ENCODE data around the gene ZNF692.
"Not testable (repeated sequence)": the region's sequence is repeated elsewhere in the genome, so short reads cannot be mapped to it uniquely, and the experiment has no call there.

ZNF692 gene

GRCh38 chr1:248858891-248859889 lies at the start of gene ZNF692:
Gene ZNF692 (minus strand): TSS chr1:248859085. CDS start chr1:248858309, 776 bp downstream.
- peak within 1 kb of the TSS; percentile 77 for H3K27ac ChIP-seq
- DNase-seq (ENCODE audit: low read depth, low spot score), result no peak

GRCh38 chr1:248906753-248907661 lies 48.1 kb upstream of the ZNF692 start:
- H3K27ac ChIP-seq, result peak overlapping the region; percentile 71
- DNase-seq (ENCODE audit: low read depth, low spot score), result no peak

- peak within 1 kb of the TSS; percentile 71 for H3K27ac ChIP-seq
Observed at GRCh38 chr1:248906009-248906752, 47.3 kb upstream of the ZNF692 start, which contains the start of gene PGBD2. Gene PGBD2 (plus strand): TSS chr1:248906235. CDS start chr1:248913863, 7,628 bp downstream.

GRCh38 chr1:248905662-248906008 lies 46.8 kb upstream of the ZNF692 start:
- no peak for DNase-seq (ENCODE audit: low read depth, low spot score)
- H3K27ac ChIP-seq, result peak overlapping the region; percentile 71

More at GRCh38 chr1:248906009-248906752, 47.3 kb upstream of the ZNF692 start, which contains the start of gene PGBD2:
- DNase-seq (ENCODE audit: low read depth, low spot score), result peak; percentile 48

- DNase-seq (ENCODE audit: low read depth, low spot score), result no peak
- no peak overlapping the region for H3K27ac ChIP-seq
Observed at GRCh38 chr1:248904437-248905216, 45.7 kb upstream of the ZNF692 start.

- no peak overlapping the region for H3K27ac ChIP-seq
- no peak for DNase-seq (ENCODE audit: low read depth, low spot score)
Observed at GRCh38 chr1:248901578-248901977, 42.7 kb upstream of the ZNF692 start.

GRCh38 chr1:248900637-248901036 lies 41.8 kb upstream of the ZNF692 start:
- DNase-seq (ENCODE audit: low read depth, low spot score), result no peak

GRCh38 chr1:248897412-248898337 lies 38.8 kb upstream of the ZNF692 start:
- no peak for DNase-seq (ENCODE audit: low read depth, low spot score)

More at GRCh38 chr1:248900637-248901036, 41.8 kb upstream of the ZNF692 start:
- H3K27ac ChIP-seq, result no peak overlapping the region

GRCh38 chr1:248894837-248895236 lies 36.0 kb upstream of the ZNF692 start:
- no peak for DNase-seq (ENCODE audit: low read depth, low spot score)
- no peak overlapping the region for H3K27ac ChIP-seq

More at GRCh38 chr1:248897412-248898337, 38.8 kb upstream of the ZNF692 start:
- H3K27ac ChIP-seq, result no peak overlapping the region

GRCh38 chr1:248892590-248892989 lies 33.7 kb upstream of the ZNF692 start:
- no peak for DNase-seq (ENCODE audit: low read depth, low spot score)
- no peak overlapping the region for H3K27ac ChIP-seq

GRCh38 chr1:248891758-248892157 lies 32.9 kb upstream of the ZNF692 start:
- DNase-seq (ENCODE audit: low read depth, low spot score), result no peak
- H3K27ac ChIP-seq, result no peak overlapping the region

GRCh38 chr1:248890549-248891498 lies 31.9 kb upstream of the ZNF692 start:
- no peak for DNase-seq (ENCODE audit: low read depth, low spot score)
- no peak overlapping the region for H3K27ac ChIP-seq

- not testable (repeated sequence) for H3K27ac ChIP-seq; DNase-seq (ENCODE audit: low read depth, low spot score)
Observed at GRCh38 chr1:248889914-248890243, 31.0 kb upstream of the ZNF692 start.

- DNase-seq (ENCODE audit: low read depth, low spot score), result no peak
- H3K27ac ChIP-seq, result no peak overlapping the region
Observed at GRCh38 chr1:248886237-248886895, 27.5 kb upstream of the ZNF692 start.

GRCh38 chr1:248885646-248886045 lies 26.8 kb upstream of the ZNF692 start:
- H3K27ac ChIP-seq, result no peak overlapping the region
- DNase-seq (ENCODE audit: low read depth, low spot score), result no peak

GRCh38 chr1:248884632-248885295 lies 25.9 kb upstream of the ZNF692 start:
- DNase-seq (ENCODE audit: low read depth, low spot score), result no peak

More at GRCh38 chr1:248884632-248885295, 25.9 kb upstream of the ZNF692 start:
- H3K27ac ChIP-seq, result no peak overlapping the region
